Activated CD8-positive, alpha-beta T cell treated with anti-CD3 and anti-CD28 coated beads, Interleukin-2, amount 10 ng/mL, durations not matched to agents 7 days and 5 days (primary cell): ENCODE results near the gene PNKP. TPM values are rescaled to one million over a fixed set of nuclear protein-coding genes. Genes with fewer than 3 reads are reported as not detected.

Experiments
- ATAC-seq: fragments of 150-1000 bp; cut with Tn5 transposase; one replicate; pipeline ENCODE4 v1.10.0; 2021; ENCODE audit warnings: moderate library complexity
- CTCF ChIA-PET: fragments of 350-600 bp; sonication (Branson Sonifier 250); formaldehyde crosslinking; loops from one replicate; lab custom pipeline; 2021; ENCODE audit warnings: antibody characterized with exemption; lab: Charles Lee
- POLR2A ChIA-PET: fragments of 350-600 bp; sonication (Branson Sonifier 250); formaldehyde crosslinking; loops from one replicate; lab custom pipeline; 2021; ENCODE audit warnings: antibody characterized with exemption; lab: Charles Lee
- DNase-seq: peaks from one replicate; pipeline ENCODE4 v3.0.0-alpha.2; 2020
- H3K27ac Mint-ChIP-seq: one replicate; pipeline ENCODE4 v1.8.0; 2021; ENCODE audit warnings: mild to moderate bottlenecking, mixed read lengths
- H3K27me3 Mint-ChIP-seq: one replicate; pipeline ENCODE4 v1.8.0; 2021; ENCODE audit warnings: low read depth, mixed read lengths
- H3K36me3 Mint-ChIP-seq: one replicate; pipeline ENCODE4 v1.8.0; 2021; ENCODE audit warnings: low read depth, mixed read lengths
- H3K4me1 Mint-ChIP-seq: one replicate; pipeline ENCODE4 v1.8.0; 2021; ENCODE audit warnings: low read depth, mixed read lengths
- H3K4me3 Mint-ChIP-seq: one replicate; pipeline ENCODE4 v1.8.0; 2021; ENCODE audit warnings: mild to moderate bottlenecking, mixed read lengths
- H3K9me3 Mint-ChIP-seq: one replicate; pipeline ENCODE4 v1.8.0; 2022; ENCODE audit warnings: mixed read lengths; ENCODE audit not compliant: insufficient read depth
- total RNA-seq, 2 experiments: library from RNA; stranded (reverse); gene quantifications; one replicate each; pipeline ENCODE4 v1.2.3, GENCODE V29; 2021

The PNKP gene
- total RNA-seq, 2 experiments from 2014 or later, result 113 to 120 TPM

- POLR2A ChIA-PET, result no interaction called here
- Mint-ChIP-seq H3K4me3 (no peak overlapping the region), H3K27me3 (no peaks in the 10 kb centered on the region), H3K27ac (no peak overlapping the region), H3K4me1 (peaks cover 38% of the 10 kb centered on the region), H3K36me3 (peaks cover 2% of the 10 kb centered on the region), H3K9me3 (no peaks in the 10 kb centered on the region)
- no peak for ATAC-seq
- CTCF ChIA-PET, result no interaction called here
- DNase-seq, result no peak
These were observed 5.7 kb upstream of the PNKP start for GRCh38 chr19:49873129-49873521.

GRCh38 chr19:49872245-49873128 lies 5.1 kb upstream of the PNKP start:
- H3K9me3 Mint-ChIP-seq, result no peaks in the 10 kb centered on the region
- peaks cover 35% of the 10 kb centered on the region for H3K4me1 Mint-ChIP-seq
- DNase-seq, result no peak
- no peaks in the 10 kb centered on the region for H3K27me3 Mint-ChIP-seq
- ChIA-PET POLR2A (interaction anchor here (0.6 kb wide), 1 partner anchor 10 kb away, joined by 3 read pairs; no protein-coding TSS in a partner anchor), CTCF (no interaction called here)
- peak overlapping the region; percentile 74 for H3K27ac Mint-ChIP-seq
- H3K36me3 Mint-ChIP-seq, result no peaks in the 10 kb centered on the region
- ATAC-seq, result no peak
- no peak overlapping the region for H3K4me3 Mint-ChIP-seq

- no peak for ATAC-seq
- H3K27ac Mint-ChIP-seq, result no peak overlapping the region
- ChIA-PET CTCF (no interaction called here), POLR2A (interaction anchor here (0.6 kb wide), 1 partner anchor 9 kb away, joined by 3 read pairs; no protein-coding TSS in a partner anchor)
- DNase-seq, result no peak
- no peaks in the 10 kb centered on the region for H3K9me3 Mint-ChIP-seq
- peaks cover 3% of the 10 kb centered on the region for H3K36me3 Mint-ChIP-seq
- H3K4me1 Mint-ChIP-seq, result peaks cover 40% of the 10 kb centered on the region
- no peak overlapping the region for H3K4me3 Mint-ChIP-seq
- H3K27me3 Mint-ChIP-seq, result no peaks in the 10 kb centered on the region
These were observed 4.1 kb upstream of the PNKP start for GRCh38 chr19:49871349-49871985.

GRCh38 chr19:49870309-49870901 lies 3.0 kb upstream of the PNKP start:
- peaks cover 47% of the 10 kb centered on the region for H3K4me1 Mint-ChIP-seq
- H3K27ac Mint-ChIP-seq, result no peak overlapping the region
- ATAC-seq (no peak), DNase-seq (no peak)
- peaks cover 12% of the 10 kb centered on the region for H3K36me3 Mint-ChIP-seq
- no peak overlapping the region for H3K4me3 Mint-ChIP-seq
- ChIA-PET CTCF (no interaction called here), POLR2A (interaction anchor here (0.5 to 1.3 kb wide), 2 partner anchors 22 to 59 kb away, joined by 3 to 4 read pairs; partner anchors contain the start of genes ATF5 and NUP62)
- no peaks in the 10 kb centered on the region for H3K9me3 Mint-ChIP-seq
- no peaks in the 10 kb centered on the region for H3K27me3 Mint-ChIP-seq

- no peaks in the 10 kb centered on the region for H3K27me3 Mint-ChIP-seq
- H3K4me1 Mint-ChIP-seq, result peaks cover 46% of the 10 kb centered on the region
- ATAC-seq (peak; percentile 81), DNase-seq (peak; percentile 96)
- no peak overlapping the region for H3K27ac Mint-ChIP-seq
- H3K9me3 Mint-ChIP-seq, result no peaks in the 10 kb centered on the region
- H3K4me3 Mint-ChIP-seq, result no peak overlapping the region
- H3K36me3 Mint-ChIP-seq, result peaks cover 19% of the 10 kb centered on the region
- CTCF ChIA-PET, result interaction anchor here (0.7 to 1.3 kb wide), 7 partner anchors 10 to 279 kb away, joined by 3 to 6 read pairs (median 3); partner anchors contain the start of gene FUZ
- POLR2A ChIA-PET, result interaction anchor here (0.6 to 2.7 kb wide), 8 partner anchors 8 to 908 kb away, joined by 3 to 12 read pairs (median 4); partner anchors contain the start of genes ATF5, FUZ, NUP62 and PTOV1
These were observed 2.3 kb upstream of the PNKP start for GRCh38 chr19:49869484-49870308.

GRCh38 chr19:49869009-49869483 lies 1.7 kb upstream of the PNKP start:
- peaks cover 49% of the 10 kb centered on the region for H3K4me1 Mint-ChIP-seq

GRCh38 chr19:49864890-49865289 lies 2.5 kb downstream of the PNKP start:
- Mint-ChIP-seq H3K36me3 (peaks cover 46% of the 10 kb centered on the region), H3K9me3 (no peaks in the 10 kb centered on the region), H3K4me1 (peaks cover 28% of the 10 kb centered on the region), H3K27me3 (no peaks in the 10 kb centered on the region), H3K27ac (no peak overlapping the region), H3K4me3 (no peak overlapping the region)
- POLR2A ChIA-PET, result interaction anchor here (0.6 to 2.7 kb wide), 5 partner anchors 11 to 85 kb away, joined by 3 to 13 read pairs (median 3); partner anchors contain the start of gene PTOV1
- ATAC-seq (no peak), DNase-seq (no peak)
- CTCF ChIA-PET, result interaction anchor here (1.5 kb wide), 1 partner anchor 188 kb away, joined by 3 read pairs; the partner anchor contains the start of gene PRMT1

More at GRCh38 chr19:49869009-49869483, 1.7 kb upstream of the PNKP start:
- H3K4me3 Mint-ChIP-seq, result no peak overlapping the region
- no peak for DNase-seq
- peak; percentile 9 for ATAC-seq
- ChIA-PET CTCF (interaction anchor here (0.7 to 1.3 kb wide), 8 partner anchors 10 to 279 kb away, joined by 3 to 6 read pairs (median 3); partner anchors contain the start of gene FUZ), POLR2A (interaction anchor here (0.6 to 2.7 kb wide), 10 partner anchors 8 to 908 kb away, joined by 3 to 12 read pairs (median 4); partner anchors contain the start of genes AKT1S1, ATF5, FUZ and NUP62)
- no peaks in the 10 kb centered on the region for H3K27me3 Mint-ChIP-seq
- H3K36me3 Mint-ChIP-seq, result peaks cover 26% of the 10 kb centered on the region
- no peaks in the 10 kb centered on the region for H3K9me3 Mint-ChIP-seq
- no peak overlapping the region for H3K27ac Mint-ChIP-seq

- ChIA-PET CTCF (interaction anchor here (1.0 to 1.5 kb wide), 3 partner anchors 66 to 187 kb away, joined by 3 read pairs; partner anchors contain the start of gene PRMT1), POLR2A (interaction anchor here (1.1 to 2.7 kb wide), 2 partner anchors 10 to 13 kb away, joined by 3 to 13 read pairs; partner anchors contain the start of gene PTOV1)
- H3K4me1 Mint-ChIP-seq, result peaks cover 28% of the 10 kb centered on the region
- H3K9me3 Mint-ChIP-seq, result no peaks in the 10 kb centered on the region
- no peak for ATAC-seq
- peaks cover 49% of the 10 kb centered on the region for H3K36me3 Mint-ChIP-seq
- no peak overlapping the region for H3K4me3 Mint-ChIP-seq
- DNase-seq, result no peak
- H3K27ac Mint-ChIP-seq, result no peak overlapping the region
- no peaks in the 10 kb centered on the region for H3K27me3 Mint-ChIP-seq
These were observed 3.4 kb downstream of the PNKP start for GRCh38 chr19:49863935-49864320.

GRCh38 chr19:49863254-49863934 lies 4.0 kb downstream of the PNKP start:
- Mint-ChIP-seq H3K27ac (no peak overlapping the region), H3K4me1 (peaks cover 28% of the 10 kb centered on the region), H3K36me3 (peaks cover 51% of the 10 kb centered on the region), H3K9me3 (no peaks in the 10 kb centered on the region), H3K4me3 (no peak overlapping the region), H3K27me3 (no peaks in the 10 kb centered on the region)
- ATAC-seq, result no peak
- POLR2A ChIA-PET, result interaction anchor here (0.6 to 2.7 kb wide), 2 partner anchors 9 to 13 kb away, joined by 3 to 13 read pairs; partner anchors contain the start of gene PTOV1
- DNase-seq, result no peak
- CTCF ChIA-PET, result interaction anchor here (1.0 to 1.3 kb wide), 4 partner anchors 50 to 185 kb away, joined by 3 read pairs; partner anchors contain the start of genes ATF5 and FUZ
